HCT116 (cell line): ENCODE results near the gene ZNF620. TPM values are rescaled to one million over a fixed set of nuclear protein-coding genes. Genes with fewer than 3 reads are reported as not detected.

ENCODE experiments used
- ATAC-seq: fragments of 200-7000 bp; cut with Tn5 transposase; 2 replicates; pipeline ENCODE4 v1.9.1; 2020; ENCODE audit warnings: mild to moderate bottlenecking, moderate library complexity
- BruUV-seq: library from RNA; stranded (reverse); fragments of 400-500 nt; replicated peaks from 2 replicates; lab custom pipeline; 2021; lab: Mats Ljungman, UMichigan
- CTCF ChIA-PET: fragments of 300-600 bp; sonication (Branson Sonifier 250); formaldehyde crosslinking; loops from one replicate; lab custom pipeline; 2021; ENCODE audit warnings: antibody characterized with exemption; lab: Charles Lee
- POLR2A ChIA-PET: fragments of 300-600, 350-600 bp; sonication (Branson Sonifier 250); formaldehyde crosslinking; loops from one replicate; lab custom pipeline; 2021; ENCODE audit warnings: antibody characterized with exemption; lab: Charles Lee
- RAD21 ChIA-PET, 2 experiments: fragments of 300-600 bp; sonication (Branson Sonifier 250); formaldehyde crosslinking; loops; one replicate each; lab custom pipeline; 2023; ENCODE audit warnings: low total read pairs in 2 of 2; ENCODE audit not compliant: uncharacterized antibody in 2 of 2, unreplicated experiment in 2 of 2, low non-redundant PET in 1 of 2; lab: Charles Lee
- DNase-seq: peaks from one replicate; pipeline ENCODE4 v3.0.0-alpha.2; 2010; ENCODE audit warnings: low read depth, low spot score
- H2AFZ ChIP-seq: fragments of 200-600 bp; shearing (Covaris generic), sonication (generic); 2 replicates; pipeline ENCODE4 v1.6.1; 2017; ENCODE audit warnings: low read depth, mixed run types, mixed read lengths, antibody characterized with exemption, low read length; ENCODE audit not compliant: poor library complexity, severe bottlenecking
- H3K27ac ChIP-seq: 2 replicates; pipeline ENCODE4 v1.5.1; 2012; ENCODE audit warnings: low read depth, low read length
- H3K27me3 ChIP-seq: fragments of 200-600 bp; sonication (generic); 2 replicates; pipeline ENCODE4 v1.6.1; 2016; ENCODE audit warnings: mixed run types, low read length, mixed read lengths; ENCODE audit not compliant: insufficient read depth
- H3K36me3 ChIP-seq, 2 experiments: fragments of 200-500 bp in 1 of 2; fragments of 200-600 bp in 1 of 2; sonication (Bioruptor generic) in 1 of 2; sonication (generic) in 1 of 2; 2 replicates each; pipeline versions ENCODE4 v1.5.1 to v1.6.1; 2014 to 2016; ENCODE audit warnings: low read length in 2 of 2, inconsistent platforms in 1 of 2, mixed read lengths in 1 of 2, mixed run types in 1 of 2; ENCODE audit not compliant: insufficient read depth in 2 of 2, control insufficient read depth in 1 of 2
- H3K4me1 ChIP-seq, 2 experiments: fragments of 200-600 bp in 1 of 2; sonication (generic) in 1 of 2; 2 replicates each; pipeline versions ENCODE4 v1.5.1 to v1.6.1; 2012 to 2017; ENCODE audit warnings: low read length in 2 of 2, inconsistent platforms in 1 of 2, mild to moderate bottlenecking in 1 of 2, mixed read lengths in 1 of 2, mixed run types in 1 of 2, moderate library complexity in 1 of 2; ENCODE audit not compliant: insufficient read depth in 2 of 2, control insufficient read depth in 1 of 2
- H3K4me2 ChIP-seq: fragments of 200-600 bp; sonication (generic); 2 replicates; pipeline ENCODE4 v1.6.1; 2017; ENCODE audit warnings: mixed run types, low read length, mixed read lengths
- H3K4me3 ChIP-seq, 2 experiments: fragments of 200-600 bp in 1 of 2; sonication (generic) in 1 of 2; replicated peaks in 1 of 2; 2 replicates each; pipeline ENCODE4 v1.5.1; 2011 to 2016; ENCODE audit warnings: low read length in 2 of 2, control low read depth in 1 of 2, low read depth in 1 of 2, mild to moderate bottlenecking in 1 of 2, mixed read lengths in 1 of 2, mixed run types in 1 of 2
- H3K79me2 ChIP-seq: fragments of 200-600 bp; sonication (generic); 2 replicates; pipeline ENCODE4 v1.6.1; 2017; ENCODE audit warnings: mild to moderate bottlenecking, mixed run types, low read length, moderate library complexity, mixed read lengths; ENCODE audit not compliant: insufficient read depth
- H3K9ac ChIP-seq: fragments of 200-600 bp; sonication (generic); 2 replicates; pipeline ENCODE4 v1.6.1; 2016; ENCODE audit warnings: low read length, mixed read lengths
- H3K9me2 ChIP-seq: fragments of 200-600 bp; sonication (generic), shearing (Covaris generic); 2 replicates; pipeline ENCODE4 v1.6.1; 2017; ENCODE audit warnings: mixed run types, mild to moderate bottlenecking, moderate library complexity; ENCODE audit not compliant: insufficient read depth
- H3K9me3 ChIP-seq, 2 experiments: fragments of 200-500 bp in 1 of 2; fragments of 200-600 bp in 1 of 2; sonication (Bioruptor generic) in 1 of 2; sonication (generic) in 1 of 2; 2 replicates each; pipeline ENCODE4 v1.6.1; 2014 to 2017; ENCODE audit warnings: low read length in 2 of 2, mixed read lengths in 2 of 2, inconsistent platforms in 1 of 2, low read depth in 1 of 2, mild to moderate bottlenecking in 1 of 2, mixed run types in 1 of 2, moderate library complexity in 1 of 2; ENCODE audit not compliant: control insufficient read depth in 1 of 2, insufficient read depth in 1 of 2
- H4K20me1 ChIP-seq: fragments of 200-600 bp; sonication (generic), shearing (Covaris generic); 2 replicates; pipeline ENCODE4 v1.6.1; 2017; ENCODE audit warnings: mixed run types, mild to moderate bottlenecking, moderate library complexity; ENCODE audit not compliant: insufficient read depth
- CBX3 ChIP-seq: IDR thresholded peaks from 2 replicates; pipeline ENCODE4 v1.6.1; 2012; ENCODE audit warnings: low read depth
- CTCF ChIP-seq, 3 experiments: fragments of 200-600 bp in 1 of 3; sonication (generic) in 1 of 3; IDR thresholded peaks in 2 of 3; conservative IDR thresholded peaks in 1 of 3; 2 replicates each; pipeline ENCODE4 v1.5.1; 2012 to 2017; ENCODE audit warnings: low read depth in 2 of 3, low read length in 2 of 3, antibody characterized with exemption in 1 of 3, borderline replicate concordance in 1 of 3, control low read depth in 1 of 3, mild to moderate bottlenecking in 1 of 3, mixed read lengths in 1 of 3, mixed run types in 1 of 3, moderate library complexity in 1 of 3; ENCODE audit not compliant: insufficient read depth in 1 of 3
- EGR1 ChIP-seq: IDR thresholded peaks from 2 replicates; pipeline ENCODE4 v1.6.1; 2012; ENCODE audit warnings: low read depth
- ELF1 ChIP-seq: IDR thresholded peaks from 2 replicates; pipeline ENCODE4 v1.6.1; 2012; ENCODE audit warnings: low read depth, borderline replicate concordance
- EZH2phosphoT487 ChIP-seq: fragments of 200-600 bp; IDR thresholded peaks from 2 replicates; pipeline ENCODE4 v1.6.1; 2018; ENCODE audit warnings: antibody characterized with exemption, borderline replicate concordance
- MAX ChIP-seq: IDR thresholded peaks from 2 replicates; pipeline ENCODE4 v1.6.1; 2012
- RAD21 ChIP-seq: IDR thresholded peaks from 2 replicates; pipeline ENCODE4 v1.6.1; 2012; ENCODE audit warnings: low read depth, mild to moderate bottlenecking
- REST ChIP-seq: IDR thresholded peaks from 2 replicates; pipeline ENCODE4 v1.6.1; 2012; ENCODE audit warnings: low read depth
- SIN3A ChIP-seq: IDR thresholded peaks from 2 replicates; pipeline ENCODE4 v1.6.1; 2012; ENCODE audit warnings: low read depth
- SRF ChIP-seq: IDR thresholded peaks from 2 replicates; pipeline ENCODE4 v1.6.1; 2012; ENCODE audit warnings: low read depth
- ZBTB33 ChIP-seq: IDR thresholded peaks from 2 replicates; pipeline ENCODE4 v1.6.1; 2011; ENCODE audit warnings: mild to moderate bottlenecking, low read length, moderate library complexity; ENCODE audit not compliant: insufficient replicate concordance; ENCODE audit errors: extremely low read depth
- ZNF274 ChIP-seq: fragments of 200-500 bp; sonication (Bioruptor generic); IDR thresholded peaks from 2 replicates; pipeline ENCODE4 v1.6.1; 2014; ENCODE audit warnings: mild to moderate bottlenecking, low read depth, low read length, inconsistent platforms
- intact Hi-C: fragments of 100-400 bp; cut with micrococcal nuclease; formaldehyde crosslinking; loops from 2 replicates; pipeline ENCODE4 v1.10.0; 2022
- total RNA-seq: library from RNA; stranded (reverse); gene quantifications from one replicate; pipeline ENCODE4 v1.2.1, GENCODE V29; 2021; ENCODE audit not compliant: unreplicated experiment

Gene ZNF620
- total RNA-seq, 1 experiment from 2014 or later = 10.2 TPM

GRCh38 chr3:40477666-40478065 lies 28.2 kb upstream of the ZNF620 start:
- ATAC-seq (peak; percentile 30), DNase-seq (no peak)
- BruUV-seq = no TSS peak
- H2AFZ ChIP-seq = peak overlapping the region; percentile 94
- no peaks in the 10 kb centered on the region for H3K79me2 ChIP-seq
- ChIA-PET POLR2A (interaction anchor here (1.2 to 1.5 kb wide), 3 partner anchors 14 to 28 kb away, joined by 4 to 9 read pairs (median 7); partner anchors contain the start of genes RPL14 and ZNF620), RAD21 (no interaction called here), CTCF (no interaction called here)
- no peaks in the 10 kb centered on the region for H3K36me3 ChIP-seq
- H3K4me2 ChIP-seq = peak overlapping the region; percentile 76
- H3K9ac ChIP-seq = peak overlapping the region; percentile 81
- peaks cover 7 to 12% of the 10 kb centered on the region in 2 experiments; a peak in 3 of 4 replicates for H3K4me1 ChIP-seq
- no peaks in the 10 kb centered on the region for H3K9me3 ChIP-seq
- H3K27me3 ChIP-seq = no peaks in the 10 kb centered on the region
- peak overlapping the region; percentile 15; the same call in 1 of the 2 replicates for H3K27ac ChIP-seq
- TF ChIP-seq ZNF274 (no peak), CBX3 (0 out of 2 replicates have a peak, but pooled peaks have one; percentile 16)
- intact Hi-C loops = loop anchor here (2.0 kb wide), 1 partner anchor 27 kb away; no protein-coding TSS in a partner anchor
- no peaks in the 10 kb centered on the region for H4K20me1 ChIP-seq
- H3K9me2 ChIP-seq = no peaks in the 10 kb centered on the region
- H3K4me3 ChIP-seq = peak overlapping the region; percentile 79 to 85

- no TSS peak for BruUV-seq
- Histone ChIP-seq H3K27ac (no peak overlapping the region), H3K9me3 (peaks cover 0 to 4% of the 10 kb centered on the region in 2 experiments; a peak in 1 of 4 replicates), H3K4me3 (no peak overlapping the region), H3K9ac (no peak overlapping the region), H4K20me1 (no peaks in the 10 kb centered on the region), H3K9me2 (no peaks in the 10 kb centered on the region), H3K4me2 (no peak overlapping the region), H3K79me2 (no peaks in the 10 kb centered on the region), H2AFZ (no peak overlapping the region), H3K27me3 (no peaks in the 10 kb centered on the region), H3K36me3 (peaks cover 0 to 18% of the 10 kb centered on the region in 2 experiments; a peak in 2 of 4 replicates), H3K4me1 (no peaks in the 10 kb centered on the region)
- no peak for ATAC-seq
- no peak for DNase-seq
- ChIA-PET POLR2A (no interaction called here), RAD21 (no interaction called here), CTCF (no interaction called here)
- intact Hi-C loops = no loop called here
- TF ChIP-seq ELF1 (no peak), MAX (no peak), RAD21 (no peak), SIN3A (no peak), EZH2phosphoT487 (no peak), SRF (no peak), EGR1 (no peak), CBX3 (no peak), ZBTB33 (no peak), CTCF (IDR thresholded peaks at IDR 0.05 in 2 of 3, conservative IDR thresholded peaks at IDR 0.05 in 1 of 3; ENCODE audit: borderline replicate concordance in 1 of 3, insufficient read depth in 1 of 3, low read depth in 2 of 3, low read length in 2 of 3) (no peak), REST (no peak)
These were observed 18.7 kb upstream of the ZNF620 start for GRCh38 chr3:40487172-40487571.
